AG20443 (cell line): ENCODE measurements around the gene HPS1.

Source experiments
- DNase-seq: peaks from one replicate; pipeline ENCODE4 v3.0.0; 2012; ENCODE audit warnings: low spot score, mixed read lengths

Gene HPS1

DNA sequence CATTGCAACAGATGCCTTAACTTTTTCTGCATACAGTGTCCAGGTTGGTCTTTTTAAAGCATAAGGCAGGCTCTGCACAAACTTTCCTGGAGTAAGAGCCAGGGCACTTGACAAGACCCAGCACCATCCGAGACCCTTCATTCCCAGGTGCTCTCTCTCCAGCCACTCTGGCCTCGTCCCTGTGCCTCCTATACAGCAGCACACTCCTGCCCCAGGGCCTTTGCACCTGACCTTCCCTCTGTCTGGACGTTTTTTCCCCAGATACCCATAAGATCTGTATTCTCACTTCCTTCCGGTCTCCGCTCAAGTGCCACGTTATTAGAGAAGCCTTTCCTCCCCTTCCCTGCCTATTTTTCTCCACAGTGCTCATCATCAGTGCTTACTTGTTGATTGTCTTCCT, 57.3 kb downstream of the HPS1 start:
- DNase-seq: no peak

GRCh38 chr10:98388101-98388655, 58.6 kb downstream of the HPS1 start:
- DNase-seq: no peak

GRCh38 chr10:98384531-98385133, 62.1 kb downstream of the HPS1 start:
- DNase-seq: no peak

GRCh38 chr10:98383869-98384268, 62.9 kb downstream of the HPS1 start:
- DNase-seq: no peak

- peak; percentile 43 for DNase-seq
Observed at GRCh38 chr10:98383134-98383667, 63.5 kb downstream of the HPS1 start.

DNA sequence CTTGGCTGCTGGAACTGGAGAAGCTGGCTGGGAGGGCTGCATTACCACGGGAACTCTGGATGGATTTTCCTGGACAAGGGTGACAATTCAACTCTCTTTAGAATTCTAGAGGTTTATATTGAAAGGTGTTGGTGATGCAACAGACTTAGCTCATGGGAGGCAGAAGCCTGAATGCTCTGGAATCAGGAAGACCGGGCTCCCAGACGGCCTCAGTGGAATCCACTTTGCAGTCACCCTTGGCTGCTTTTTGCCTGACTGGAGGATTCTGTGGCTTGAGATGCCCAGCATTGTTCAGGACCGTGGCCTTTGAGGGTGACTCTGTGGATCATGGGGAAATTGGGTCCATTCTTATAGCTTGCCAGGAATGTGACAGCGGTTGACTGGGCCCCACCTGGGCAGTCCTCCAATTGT, 64.0 kb downstream of the HPS1 start:
- no peak for DNase-seq

GRCh38 chr10:98380493-98381339, 66.0 kb downstream of the HPS1 start:
- no peak for DNase-seq

- no peak for DNase-seq
Observed at GRCh38 chr10:98378722-98379121, 68.0 kb downstream of the HPS1 start.

GRCh38 chr10:98377536-98377935, 69.2 kb downstream of the HPS1 start:
- no peak for DNase-seq

DNA sequence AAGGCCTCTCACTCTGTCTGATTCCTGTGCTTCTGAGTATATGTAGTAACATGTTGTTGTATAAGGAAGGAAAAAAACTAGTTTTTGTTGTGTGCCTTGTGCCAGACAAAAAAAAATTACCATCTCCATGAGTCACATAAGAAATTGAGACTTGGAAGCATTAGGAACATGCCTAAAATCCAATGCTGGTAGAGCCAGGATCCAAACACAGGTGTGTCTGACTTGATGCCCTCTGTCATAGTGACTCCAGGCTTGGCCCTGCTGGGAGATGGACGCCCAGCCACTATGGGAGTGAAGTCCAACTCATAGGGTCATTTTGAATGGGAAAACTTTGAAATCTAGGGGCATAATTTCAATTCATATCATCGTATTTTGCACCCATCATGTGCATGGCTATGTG, 69.7 kb downstream of the HPS1 start:
- DNase-seq: no peak

- no peak for DNase-seq
Observed at GRCh38 chr10:98376485-98376884, 70.2 kb downstream of the HPS1 start.

GRCh38 chr10:98374217-98374985, 72.3 kb downstream of the HPS1 start:
- DNase-seq: peak; percentile 72

GRCh38 chr10:98373260-98374040, 73.3 kb downstream of the HPS1 start:
- DNase-seq: no peak

- DNase-seq: no peak
Observed at GRCh38 chr10:98370831-98371820, 75.6 kb downstream of the HPS1 start.

DNA sequence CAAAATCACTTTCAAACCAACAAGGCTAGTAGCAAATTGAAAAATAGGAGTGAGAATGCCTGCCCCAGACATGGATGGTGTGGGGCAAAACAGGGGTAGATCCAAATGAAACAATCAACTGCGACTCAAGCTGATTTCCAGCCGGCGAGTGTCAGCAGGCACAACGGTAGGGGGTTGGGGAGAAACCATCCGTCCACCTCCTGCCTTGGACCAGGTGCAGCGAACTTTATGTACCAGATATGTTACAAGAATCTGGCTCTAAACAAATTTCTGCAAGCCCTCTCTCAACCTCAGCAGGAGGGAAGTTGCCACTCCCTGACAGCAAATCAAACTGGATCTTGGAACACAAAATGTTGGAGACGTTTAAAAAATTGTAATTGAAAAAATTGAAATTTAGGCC, 76.9 kb downstream of the HPS1 start:
- no peak for DNase-seq

- DNase-seq: no peak
Observed at GRCh38 chr10:98368644-98369043, 78.1 kb downstream of the HPS1 start.

- DNase-seq: no peak
Observed at GRCh38 chr10:98367604-98368451, 78.9 kb downstream of the HPS1 start.
